ENCODE results near the gene TK2. TPM values are rescaled to one million over a fixed set of nuclear protein-coding genes. Genes with fewer than 3 reads are reported as not detected.
"Not testable (repeated sequence)": the region's sequence is repeated elsewhere in the genome, so short reads cannot be mapped to it uniquely, and the experiment has no call there.

Gene TK2
- polyA plus RNA-seq, 1 donor = 21.2 TPM

DNA sequence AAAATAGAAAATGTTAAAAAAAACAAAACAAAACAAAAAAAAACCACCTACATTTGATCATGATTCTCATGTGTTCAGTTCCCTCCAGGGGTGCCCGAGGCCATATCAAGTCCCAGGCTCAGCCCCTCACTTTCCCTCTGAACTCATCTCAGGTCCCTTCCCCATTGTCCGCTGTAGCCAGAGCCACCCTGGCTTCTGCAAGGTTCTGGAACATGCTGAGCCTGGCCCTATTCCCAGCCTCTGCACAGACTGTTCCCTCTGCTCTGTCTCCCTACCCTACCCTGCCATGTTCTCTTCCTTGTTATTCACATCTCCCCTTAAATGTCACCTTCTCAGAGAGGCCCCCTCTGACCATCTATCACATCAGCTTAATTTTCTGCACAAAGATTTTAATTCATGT lies 46.9 kb downstream of the TK2 start:
- Histone ChIP-seq H3K27me3 (ENCODE audit: control insufficient read depth, insufficient read depth, low read length) (no peaks in the 10 kb centered on the region), H3K4me3 (ENCODE audit: low read length) (no peak overlapping the region), H3K4me1 (ENCODE audit: control insufficient read depth, insufficient read depth, low read length) (no peaks in the 10 kb centered on the region), H3K9me3 (ENCODE audit: control insufficient read depth, low read depth, low read length) (no peaks in the 10 kb centered on the region), H3K36me3 (ENCODE audit: control insufficient read depth, insufficient read depth, low read length) (no peaks in the 10 kb centered on the region), H3K27ac (ENCODE audit: low read length) (no peak overlapping the region)
- DNase-seq = no peak
- WGBS (ENCODE audit: insufficient coverage, low lambda C conversion rate) = no CpG with 5 or more reads among the region's 2 CpGs

DNA sequence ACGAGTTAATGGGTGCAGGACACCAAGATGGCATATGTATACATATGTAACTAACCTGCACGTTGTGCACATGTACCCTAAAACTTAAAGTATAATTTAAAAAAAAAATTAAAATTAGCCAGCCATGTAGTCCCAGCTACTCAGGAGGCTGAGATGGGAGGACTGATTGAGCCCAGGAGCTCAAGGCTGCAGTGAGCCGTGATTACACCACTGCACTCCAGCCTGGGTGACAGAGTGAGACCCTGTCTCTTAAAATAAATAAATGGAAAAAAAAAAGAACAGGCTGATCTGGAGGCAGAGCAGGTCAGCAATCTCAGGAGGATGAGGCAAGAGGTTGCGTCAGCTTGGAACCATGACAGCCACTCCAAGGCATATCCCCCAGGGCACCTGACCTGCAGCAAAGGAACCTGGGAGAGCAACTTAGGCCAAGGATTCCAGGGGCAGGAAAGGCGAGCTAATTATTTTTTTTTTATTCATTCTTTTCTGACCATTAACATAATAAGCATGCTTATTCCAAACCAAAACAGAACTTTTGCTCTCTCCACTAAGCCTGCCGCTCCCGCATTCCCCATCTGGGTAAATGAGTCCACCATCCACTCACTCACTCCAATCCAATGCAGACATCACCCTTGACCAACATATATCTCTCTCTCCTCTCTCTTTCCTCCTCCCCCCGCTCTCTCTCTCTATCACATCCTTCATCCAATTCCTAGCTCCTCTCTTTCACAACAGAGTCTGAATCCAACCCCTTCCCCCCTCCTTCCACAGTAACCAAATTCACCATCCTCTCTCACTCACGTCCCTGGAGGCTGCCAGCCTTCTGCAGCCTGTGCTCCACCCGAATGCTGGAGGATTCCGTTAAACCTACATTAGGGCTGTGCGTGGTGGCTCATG lies 47.7 kb downstream of the TK2 start:
- Histone ChIP-seq H3K36me3 (ENCODE audit: control insufficient read depth, insufficient read depth, low read length) (no peaks in the 10 kb centered on the region), H3K9me3 (ENCODE audit: control insufficient read depth, low read depth, low read length) (no peaks in the 10 kb centered on the region), H3K27ac (ENCODE audit: low read length) (no peak overlapping the region), H3K4me1 (ENCODE audit: control insufficient read depth, insufficient read depth, low read length) (no peaks in the 10 kb centered on the region), H3K4me3 (ENCODE audit: low read length) (no peak overlapping the region), H3K27me3 (ENCODE audit: control insufficient read depth, insufficient read depth, low read length) (no peaks in the 10 kb centered on the region)
- DNase-seq = no peak
- 76% methylated on average over 4 of the region's 12 CpGs for WGBS (ENCODE audit: insufficient coverage, low lambda C conversion rate)

DNA sequence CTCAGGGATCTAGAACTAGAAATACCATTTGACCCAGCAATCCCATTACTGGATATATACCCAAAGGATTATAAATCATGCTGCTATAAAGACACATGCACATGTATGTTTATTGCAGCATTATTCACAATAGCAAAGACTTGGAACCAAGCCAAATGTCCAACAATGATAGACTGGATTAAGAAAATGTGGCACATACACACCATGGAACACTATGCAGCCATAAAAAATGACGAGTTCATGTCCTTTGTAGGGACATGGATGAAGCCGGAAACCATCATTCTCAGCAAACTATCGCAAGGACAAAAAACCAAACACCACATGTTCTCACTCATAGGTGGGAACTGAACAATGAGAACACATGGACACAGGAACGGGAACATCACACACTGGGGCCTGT lies 48.4 kb downstream of the TK2 start:
- not testable (repeated sequence) for H3K4me1 ChIP-seq (ENCODE audit: control insufficient read depth, insufficient read depth, low read length); DNase-seq; H3K36me3 ChIP-seq (ENCODE audit: control insufficient read depth, insufficient read depth, low read length); H3K27ac ChIP-seq (ENCODE audit: low read length); H3K27me3 ChIP-seq (ENCODE audit: control insufficient read depth, insufficient read depth, low read length); H3K4me3 ChIP-seq (ENCODE audit: low read length); H3K9me3 ChIP-seq (ENCODE audit: control insufficient read depth, low read depth, low read length)
- no CpG with 5 or more reads among the region's 4 CpGs for WGBS (ENCODE audit: insufficient coverage, low lambda C conversion rate)

- H3K4me1 ChIP-seq (ENCODE audit: control insufficient read depth, insufficient read depth, low read length); H3K27ac ChIP-seq (ENCODE audit: low read length): not testable (repeated sequence)
- WGBS (ENCODE audit: insufficient coverage, low lambda C conversion rate) = no CpG with 5 or more reads among the region's 2 CpGs
Measured at GRCh38 chr16:66497921-66498320, 52.0 kb downstream of the TK2 start.

GRCh38 chr16:66496226-66496625 lies 53.7 kb downstream of the TK2 start:
- not testable (repeated sequence) for DNase-seq; H3K4me3 ChIP-seq (ENCODE audit: low read length); H3K36me3 ChIP-seq (ENCODE audit: control insufficient read depth, insufficient read depth, low read length); H3K27ac ChIP-seq (ENCODE audit: low read length); H3K27me3 ChIP-seq (ENCODE audit: control insufficient read depth, insufficient read depth, low read length); H3K4me1 ChIP-seq (ENCODE audit: control insufficient read depth, insufficient read depth, low read length); H3K9me3 ChIP-seq (ENCODE audit: control insufficient read depth, low read depth, low read length)
- no CpG with 5 or more reads among the region's 10 CpGs for WGBS (ENCODE audit: insufficient coverage, low lambda C conversion rate)

More at GRCh38 chr16:66497921-66498320, 52.0 kb downstream of the TK2 start:
- H3K27me3 ChIP-seq (ENCODE audit: control insufficient read depth, insufficient read depth, low read length); H3K9me3 ChIP-seq (ENCODE audit: control insufficient read depth, low read depth, low read length); DNase-seq; H3K4me3 ChIP-seq (ENCODE audit: low read length); H3K36me3 ChIP-seq (ENCODE audit: control insufficient read depth, insufficient read depth, low read length): not testable (repeated sequence)

- no peaks in the 10 kb centered on the region for H3K9me3 ChIP-seq (ENCODE audit: control insufficient read depth, low read depth, low read length)
- no peaks in the 10 kb centered on the region for H3K27me3 ChIP-seq (ENCODE audit: control insufficient read depth, insufficient read depth, low read length)
- H3K36me3 ChIP-seq (ENCODE audit: control insufficient read depth, insufficient read depth, low read length) = no peaks in the 10 kb centered on the region
- no peak overlapping the region for H3K4me3 ChIP-seq (ENCODE audit: low read length)
- 100% methylated on average over 1 of the region's 2 CpGs for whole genome bisulfite sequencing (ENCODE audit: insufficient coverage, low lambda C conversion rate)
- no peak for DNase-seq
- no peaks in the 10 kb centered on the region for H3K4me1 ChIP-seq (ENCODE audit: control insufficient read depth, insufficient read depth, low read length)
- H3K27ac ChIP-seq (ENCODE audit: low read length) = no peak overlapping the region
Measured at GRCh38 chr16:66495440-66495839, 54.5 kb downstream of the TK2 start.

DNA sequence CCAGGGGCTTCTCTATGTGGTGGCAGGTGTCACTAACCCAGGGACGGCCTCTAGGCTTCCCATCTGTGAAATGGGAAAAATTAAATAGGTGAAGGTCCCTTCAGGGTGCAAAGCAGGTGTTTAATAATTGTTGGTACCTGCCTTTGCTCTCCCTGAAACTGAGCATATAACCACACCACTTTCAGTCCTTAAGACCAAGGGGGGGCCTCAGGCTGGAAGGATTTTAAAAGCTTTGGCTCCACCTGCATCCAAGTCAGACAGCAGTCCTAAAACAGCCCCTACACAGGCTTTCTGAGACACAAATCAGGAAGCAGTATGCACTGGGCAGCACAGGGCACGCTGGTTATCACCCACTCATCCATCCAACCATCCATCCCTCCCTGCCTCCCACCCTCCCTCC lies 55.0 kb downstream of the TK2 start:
- WGBS (ENCODE audit: insufficient coverage, low lambda C conversion rate) = 100% methylated on average over 1 of the region's 2 CpGs
- DNase-seq = no peak
- no peaks in the 10 kb centered on the region for H3K36me3 ChIP-seq (ENCODE audit: control insufficient read depth, insufficient read depth, low read length)
- no peaks in the 10 kb centered on the region for H3K9me3 ChIP-seq (ENCODE audit: control insufficient read depth, low read depth, low read length)
- no peaks in the 10 kb centered on the region for H3K4me1 ChIP-seq (ENCODE audit: control insufficient read depth, insufficient read depth, low read length)
- no peak overlapping the region for H3K4me3 ChIP-seq (ENCODE audit: low read length)
- H3K27me3 ChIP-seq (ENCODE audit: control insufficient read depth, insufficient read depth, low read length) = no peaks in the 10 kb centered on the region
- no peak overlapping the region for H3K27ac ChIP-seq (ENCODE audit: low read length)

DNA sequence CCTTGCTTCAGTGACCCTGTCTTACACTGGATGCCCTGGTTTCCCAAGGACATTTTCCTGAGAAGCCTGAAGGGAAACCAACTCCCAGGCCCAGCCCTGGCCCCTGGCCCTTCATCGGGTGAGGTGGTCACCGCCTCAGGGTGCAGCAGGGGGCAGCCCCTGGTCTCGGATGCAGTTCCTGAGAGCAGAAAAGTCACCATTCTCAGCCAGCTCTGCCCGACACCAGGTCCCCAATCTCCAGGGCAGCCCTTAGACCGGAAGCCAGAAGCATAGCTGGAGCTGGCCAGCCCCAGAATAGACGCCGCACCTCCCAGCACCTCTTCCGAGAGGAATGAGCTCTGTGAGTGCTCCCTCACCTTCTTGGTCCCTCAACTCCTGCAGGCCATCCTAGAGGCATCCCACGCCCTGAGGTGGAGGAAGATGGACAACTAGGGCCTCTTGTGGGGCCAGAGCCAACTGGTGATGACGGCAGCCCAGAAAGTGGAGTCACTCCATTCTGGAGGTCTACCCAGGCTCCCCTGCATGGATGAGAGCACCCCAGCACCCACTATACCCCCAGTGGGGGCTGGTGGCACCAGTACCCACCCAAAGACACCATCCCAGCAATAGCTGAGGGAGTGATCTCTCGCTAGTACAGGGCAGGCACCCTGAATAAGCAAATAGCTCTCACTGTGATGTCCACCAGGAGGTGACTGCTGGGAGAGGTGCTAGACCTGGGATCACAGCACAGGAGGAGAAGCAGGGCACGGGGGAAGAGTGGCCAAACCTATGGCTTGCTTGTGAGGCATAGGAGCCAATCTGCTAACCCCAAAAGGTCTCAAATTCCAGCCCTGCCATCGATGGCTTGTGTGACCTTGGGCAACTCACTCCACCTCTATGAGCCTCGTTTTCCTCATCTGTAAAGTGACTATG lies 56.2 kb downstream of the TK2 start:
- no CpG with 5 or more reads among the region's 14 CpGs for WGBS (ENCODE audit: insufficient coverage, low lambda C conversion rate)
- no peaks in the 10 kb centered on the region for H3K27me3 ChIP-seq (ENCODE audit: control insufficient read depth, insufficient read depth, low read length)
- no peak overlapping the region for H3K27ac ChIP-seq (ENCODE audit: low read length)
- no peak overlapping the region for H3K4me3 ChIP-seq (ENCODE audit: low read length)
- H3K9me3 ChIP-seq (ENCODE audit: control insufficient read depth, low read depth, low read length) = no peaks in the 10 kb centered on the region
- H3K36me3 ChIP-seq (ENCODE audit: control insufficient read depth, insufficient read depth, low read length) = no peaks in the 10 kb centered on the region
- DNase-seq = no peak
- H3K4me1 ChIP-seq (ENCODE audit: control insufficient read depth, insufficient read depth, low read length) = no peaks in the 10 kb centered on the region

DNA sequence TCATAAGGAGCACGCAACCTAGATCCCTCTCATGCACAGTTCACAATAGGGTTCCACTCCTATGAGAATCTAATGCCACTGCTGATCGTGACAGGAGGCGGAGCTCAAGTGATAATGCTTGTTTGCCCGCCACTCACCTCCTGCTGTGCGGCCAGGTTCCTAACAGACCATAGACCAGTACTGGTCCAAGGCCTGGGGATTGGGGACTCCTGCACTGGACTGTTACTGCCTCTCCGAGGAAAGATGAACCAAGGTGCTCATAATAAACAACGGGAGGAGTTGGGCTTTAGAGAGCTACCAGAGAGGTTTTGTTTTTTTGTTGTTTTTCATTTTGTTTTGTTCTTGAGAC lies 58.2 kb downstream of the TK2 start:
- H3K36me3 ChIP-seq (ENCODE audit: control insufficient read depth, insufficient read depth, low read length) = no peaks in the 10 kb centered on the region
- WGBS (ENCODE audit: insufficient coverage, low lambda C conversion rate) = 80% methylated on average over 1 of the region's 7 CpGs
- H3K4me1 ChIP-seq (ENCODE audit: control insufficient read depth, insufficient read depth, low read length) = no peaks in the 10 kb centered on the region
- H3K9me3 ChIP-seq (ENCODE audit: control insufficient read depth, low read depth, low read length) = no peaks in the 10 kb centered on the region
- H3K27ac ChIP-seq (ENCODE audit: low read length) = no peak overlapping the region
- no peaks in the 10 kb centered on the region for H3K27me3 ChIP-seq (ENCODE audit: control insufficient read depth, insufficient read depth, low read length)
- DNase-seq = no peak
- no peak overlapping the region for H3K4me3 ChIP-seq (ENCODE audit: low read length)

GRCh38 chr16:66490774-66491715 lies 58.9 kb downstream of the TK2 start:
- no CpG with 5 or more reads among the region's 8 CpGs for WGBS (ENCODE audit: insufficient coverage, low lambda C conversion rate)
- DNase-seq = no peak
- no peaks in the 10 kb centered on the region for H3K9me3 ChIP-seq (ENCODE audit: control insufficient read depth, low read depth, low read length)
- H3K4me1 ChIP-seq (ENCODE audit: control insufficient read depth, insufficient read depth, low read length) = no peaks in the 10 kb centered on the region
- H3K36me3 ChIP-seq (ENCODE audit: control insufficient read depth, insufficient read depth, low read length) = no peaks in the 10 kb centered on the region
- H3K27ac ChIP-seq (ENCODE audit: low read length) = no peak overlapping the region
- no peaks in the 10 kb centered on the region for H3K27me3 ChIP-seq (ENCODE audit: control insufficient read depth, insufficient read depth, low read length)
- H3K4me3 ChIP-seq (ENCODE audit: low read length) = no peak overlapping the region
